GM23338 (cell line): ENCODE measurements around the gene FAM193B.

Source experiments
- EZH2 ChIP-seq: fragments of 200-600 bp; sonication (generic); IDR thresholded peaks from one replicate; pipeline ENCODE4 v1.8.0; 2017; ENCODE audit warnings: antibody characterized with exemption, mild to moderate bottlenecking, low read depth; ENCODE audit not compliant: unreplicated experiment
- NANOG ChIP-seq: IDR thresholded peaks from 2 replicates; pipeline ENCODE4 v1.6.1; 2016; ENCODE audit warnings: antibody characterized with exemption, borderline replicate concordance
- POLR2AphosphoS5 ChIP-seq: IDR thresholded peaks from 2 replicates; pipeline ENCODE4 v1.6.1; 2016; ENCODE audit warnings: antibody characterized with exemption, low read depth
- TF ChIP-seq, protein P1 (sequence below), 2 experiments: fragments of 200-600 bp in 1 of 2; sonication (generic) in 1 of 2; conservative IDR thresholded peaks; 2 replicates each; pipeline versions ENCODE4 v1.5.1 to v1.6.1; 2016 to 2017; ENCODE audit warnings: antibody characterized with exemption in 2 of 2, low read depth in 2 of 2, mild to moderate bottlenecking in 2 of 2, moderate library complexity in 1 of 2
- TF ChIP-seq, protein P2 (sequence below): IDR thresholded peaks from 2 replicates; pipeline ENCODE4 v1.6.1; 2016; ENCODE audit warnings: antibody characterized with exemption
- TF ChIP-seq, protein P3 (sequence below): IDR thresholded peaks from one replicate; pipeline ENCODE4 v1.6.1; 2018; ENCODE audit warnings: antibody characterized with exemption; ENCODE audit not compliant: unreplicated experiment

DNA sequence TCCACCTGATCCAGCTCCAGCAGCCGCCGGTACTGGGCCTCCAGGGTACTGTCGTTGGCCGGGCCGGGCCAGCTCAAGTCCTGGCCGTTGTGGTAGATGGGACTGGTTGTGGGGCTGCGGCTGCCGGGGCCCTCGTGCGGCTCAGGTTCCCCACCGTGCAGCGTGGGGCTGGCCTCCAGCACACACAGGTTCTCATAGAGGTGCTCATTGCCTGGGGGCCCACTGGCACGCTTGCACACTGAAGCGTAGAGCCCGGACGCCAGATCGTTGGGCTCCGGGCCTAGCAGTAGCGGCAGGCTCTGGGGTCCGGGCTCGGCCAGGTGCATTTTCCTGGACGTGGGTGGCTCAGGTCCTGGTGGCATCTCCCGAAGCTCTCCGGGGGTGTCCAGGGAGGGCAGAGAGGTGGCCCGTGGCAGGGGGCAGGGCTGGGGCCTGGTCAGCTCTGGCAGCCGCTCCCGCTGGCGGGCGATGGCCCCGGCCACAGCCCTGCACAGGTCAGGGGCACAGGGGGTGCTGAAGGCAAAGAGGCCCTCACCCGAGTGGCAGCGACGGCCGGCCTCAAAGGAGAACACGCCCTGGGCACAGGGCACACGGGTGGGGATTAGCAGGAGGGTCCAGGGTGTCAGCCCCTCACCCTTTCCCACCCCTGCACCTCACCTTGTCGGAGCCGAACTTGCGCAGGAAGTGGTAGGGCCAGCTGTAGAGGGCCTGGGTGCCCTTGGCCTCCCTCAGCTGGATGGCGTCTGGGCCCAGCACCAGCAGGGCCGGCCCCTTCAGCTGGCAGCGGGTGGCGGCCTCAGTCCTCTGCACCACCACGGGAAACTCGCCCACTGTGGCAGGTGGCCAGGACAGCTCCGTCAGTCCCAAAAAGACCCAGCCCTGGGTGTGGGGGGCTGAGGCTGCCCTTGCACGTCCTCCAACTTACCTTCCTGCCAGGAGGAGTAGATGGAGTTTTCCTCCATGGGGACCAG is 50.0 kb downstream of the FAM193B start:
- TF ChIP-seq, protein P1, sequence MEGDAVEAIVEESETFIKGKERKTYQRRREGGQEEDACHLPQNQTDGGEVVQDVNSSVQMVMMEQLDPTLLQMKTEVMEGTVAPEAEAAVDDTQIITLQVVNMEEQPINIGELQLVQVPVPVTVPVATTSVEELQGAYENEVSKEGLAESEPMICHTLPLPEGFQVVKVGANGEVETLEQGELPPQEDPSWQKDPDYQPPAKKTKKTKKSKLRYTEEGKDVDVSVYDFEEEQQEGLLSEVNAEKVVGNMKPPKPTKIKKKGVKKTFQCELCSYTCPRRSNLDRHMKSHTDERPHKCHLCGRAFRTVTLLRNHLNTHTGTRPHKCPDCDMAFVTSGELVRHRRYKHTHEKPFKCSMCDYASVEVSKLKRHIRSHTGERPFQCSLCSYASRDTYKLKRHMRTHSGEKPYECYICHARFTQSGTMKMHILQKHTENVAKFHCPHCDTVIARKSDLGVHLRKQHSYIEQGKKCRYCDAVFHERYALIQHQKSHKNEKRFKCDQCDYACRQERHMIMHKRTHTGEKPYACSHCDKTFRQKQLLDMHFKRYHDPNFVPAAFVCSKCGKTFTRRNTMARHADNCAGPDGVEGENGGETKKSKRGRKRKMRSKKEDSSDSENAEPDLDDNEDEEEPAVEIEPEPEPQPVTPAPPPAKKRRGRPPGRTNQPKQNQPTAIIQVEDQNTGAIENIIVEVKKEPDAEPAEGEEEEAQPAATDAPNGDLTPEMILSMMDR (conservative IDR thresholded peaks at IDR 0.05; ENCODE audit: low read depth in 2 of 2) = no peak
- TF ChIP-seq EZH2 = no peak
- TF ChIP-seq POLR2AphosphoS5 = no peak
- TF ChIP-seq NANOG = no peak
- TF ChIP-seq, protein P2, sequence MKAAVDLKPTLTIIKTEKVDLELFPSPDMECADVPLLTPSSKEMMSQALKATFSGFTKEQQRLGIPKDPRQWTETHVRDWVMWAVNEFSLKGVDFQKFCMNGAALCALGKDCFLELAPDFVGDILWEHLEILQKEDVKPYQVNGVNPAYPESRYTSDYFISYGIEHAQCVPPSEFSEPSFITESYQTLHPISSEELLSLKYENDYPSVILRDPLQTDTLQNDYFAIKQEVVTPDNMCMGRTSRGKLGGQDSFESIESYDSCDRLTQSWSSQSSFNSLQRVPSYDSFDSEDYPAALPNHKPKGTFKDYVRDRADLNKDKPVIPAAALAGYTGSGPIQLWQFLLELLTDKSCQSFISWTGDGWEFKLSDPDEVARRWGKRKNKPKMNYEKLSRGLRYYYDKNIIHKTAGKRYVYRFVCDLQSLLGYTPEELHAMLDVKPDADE = no peak
- TF ChIP-seq, protein P3, sequence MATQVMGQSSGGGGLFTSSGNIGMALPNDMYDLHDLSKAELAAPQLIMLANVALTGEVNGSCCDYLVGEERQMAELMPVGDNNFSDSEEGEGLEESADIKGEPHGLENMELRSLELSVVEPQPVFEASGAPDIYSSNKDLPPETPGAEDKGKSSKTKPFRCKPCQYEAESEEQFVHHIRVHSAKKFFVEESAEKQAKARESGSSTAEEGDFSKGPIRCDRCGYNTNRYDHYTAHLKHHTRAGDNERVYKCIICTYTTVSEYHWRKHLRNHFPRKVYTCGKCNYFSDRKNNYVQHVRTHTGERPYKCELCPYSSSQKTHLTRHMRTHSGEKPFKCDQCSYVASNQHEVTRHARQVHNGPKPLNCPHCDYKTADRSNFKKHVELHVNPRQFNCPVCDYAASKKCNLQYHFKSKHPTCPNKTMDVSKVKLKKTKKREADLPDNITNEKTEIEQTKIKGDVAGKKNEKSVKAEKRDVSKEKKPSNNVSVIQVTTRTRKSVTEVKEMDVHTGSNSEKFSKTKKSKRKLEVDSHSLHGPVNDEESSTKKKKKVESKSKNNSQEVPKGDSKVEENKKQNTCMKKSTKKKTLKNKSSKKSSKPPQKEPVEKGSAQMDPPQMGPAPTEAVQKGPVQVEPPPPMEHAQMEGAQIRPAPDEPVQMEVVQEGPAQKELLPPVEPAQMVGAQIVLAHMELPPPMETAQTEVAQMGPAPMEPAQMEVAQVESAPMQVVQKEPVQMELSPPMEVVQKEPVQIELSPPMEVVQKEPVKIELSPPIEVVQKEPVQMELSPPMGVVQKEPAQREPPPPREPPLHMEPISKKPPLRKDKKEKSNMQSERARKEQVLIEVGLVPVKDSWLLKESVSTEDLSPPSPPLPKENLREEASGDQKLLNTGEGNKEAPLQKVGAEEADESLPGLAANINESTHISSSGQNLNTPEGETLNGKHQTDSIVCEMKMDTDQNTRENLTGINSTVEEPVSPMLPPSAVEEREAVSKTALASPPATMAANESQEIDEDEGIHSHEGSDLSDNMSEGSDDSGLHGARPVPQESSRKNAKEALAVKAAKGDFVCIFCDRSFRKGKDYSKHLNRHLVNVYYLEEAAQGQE = no peak
